GM18867 (cell line): ENCODE results near the gene BBS5.

Experiments used
- ATAC-seq: cut with Tn5 transposase; IDR thresholded peaks from one replicate; pipeline ENCODE4 v1.9.1; 2021; ENCODE audit warnings: mild to moderate bottlenecking, moderate library complexity; ENCODE audit not compliant: unreplicated experiment

BBS5 gene

GRCh38 chr2:169540146-169540545 is 60.9 kb downstream of the BBS5 start:
- no peak for ATAC-seq

DNA sequence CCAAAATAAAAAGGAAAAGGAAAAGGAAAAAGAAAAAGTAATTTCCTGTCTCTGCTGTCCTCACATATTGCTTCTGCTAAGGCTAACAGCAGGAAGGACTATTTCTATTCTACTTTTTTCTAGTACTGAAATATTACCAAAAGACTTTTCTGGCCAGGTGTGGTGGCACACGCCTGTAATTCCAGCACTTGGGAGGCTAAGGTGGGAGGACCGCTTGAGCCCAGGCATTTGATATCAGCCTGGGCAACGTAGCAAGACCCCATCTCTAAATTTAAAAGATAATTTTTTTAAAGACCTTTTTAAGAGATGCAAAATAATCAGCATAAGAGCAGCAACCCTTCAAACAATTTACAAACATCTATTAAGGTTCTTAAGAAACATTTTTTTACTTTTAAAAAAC is 63.1 kb downstream of the BBS5 start:
- no peak for ATAC-seq

DNA sequence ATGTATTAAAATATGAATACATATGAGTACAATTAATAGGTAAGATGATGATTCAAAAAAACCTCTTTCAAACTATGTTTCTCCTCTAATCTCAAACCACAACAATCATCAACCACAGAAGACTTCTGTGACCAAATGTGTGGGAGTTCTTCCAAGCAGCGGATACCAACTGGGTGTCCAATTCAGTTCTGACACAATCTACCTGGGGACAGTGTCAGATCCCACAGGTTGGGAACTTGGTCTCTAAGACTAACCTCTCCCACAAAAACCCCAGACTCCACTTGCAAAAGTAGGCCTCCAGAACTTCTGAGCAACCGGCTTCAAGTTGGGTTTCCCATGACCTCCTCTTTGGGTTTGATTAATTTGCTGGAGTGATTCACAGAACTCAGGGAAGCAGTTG is 67.5 kb downstream of the BBS5 start:
- no peak for ATAC-seq
